ENCODE results near the gene LCNL1. TPM values are rescaled to one million over a fixed set of nuclear protein-coding genes. Genes with fewer than 3 reads are reported as not detected.

Gene LCNL1
- total and polyA plus RNA-seq, 2 experiments from 2014 or later, result 0.36 TPM; not detected in 1

DNA sequence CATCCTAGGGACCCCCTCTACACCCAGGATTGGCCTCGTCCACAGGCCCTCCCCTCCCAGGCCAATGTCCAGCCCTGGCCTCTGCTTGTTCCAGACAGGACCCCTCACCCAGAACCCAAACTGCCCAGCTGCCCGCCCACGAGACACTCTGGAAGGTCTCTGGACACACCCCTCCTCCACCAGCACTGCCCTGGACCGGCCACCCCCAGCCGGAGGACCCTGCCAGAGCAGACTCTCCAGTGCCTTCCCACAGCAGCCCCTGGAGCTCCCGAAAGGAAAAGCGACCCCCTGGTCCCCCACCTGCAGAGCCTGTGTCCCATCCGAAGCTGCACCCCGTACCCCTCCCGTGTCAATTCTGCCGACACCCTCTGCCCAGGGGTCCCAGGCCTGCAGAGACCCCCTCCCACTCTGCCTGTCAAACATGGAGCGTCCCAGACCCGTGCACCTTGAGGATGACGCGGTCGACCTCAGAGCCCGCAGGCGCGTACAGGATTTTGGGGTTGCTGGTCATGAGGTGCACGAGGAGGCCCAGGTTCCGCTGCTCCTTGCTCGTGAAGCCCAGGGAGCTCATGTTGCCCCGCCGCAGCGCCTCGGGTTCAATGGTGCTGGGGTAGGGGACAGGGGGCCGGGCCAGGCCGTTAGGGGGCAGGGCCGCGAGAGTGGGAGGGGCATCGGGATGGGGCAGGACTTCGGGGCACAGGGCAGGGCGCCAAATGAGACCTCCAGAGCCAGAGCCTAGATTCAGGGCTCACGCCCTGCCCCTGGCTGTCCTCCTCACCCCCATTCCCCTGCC, 37.3 kb downstream of the LCNL1 start:
- no peak overlapping the region for H3K4me3 ChIP-seq
- H3K36me3 ChIP-seq, result peaks cover 9% of the 10 kb centered on the region
- DNase-seq (ENCODE audit: low read depth in 1 of 2, low spot score in 1 of 2), result no peak
- H3K27ac ChIP-seq, result no peak overlapping the region
- no peaks in the 10 kb centered on the region for H3K27me3 ChIP-seq
- TF ChIP-seq, protein P1, sequence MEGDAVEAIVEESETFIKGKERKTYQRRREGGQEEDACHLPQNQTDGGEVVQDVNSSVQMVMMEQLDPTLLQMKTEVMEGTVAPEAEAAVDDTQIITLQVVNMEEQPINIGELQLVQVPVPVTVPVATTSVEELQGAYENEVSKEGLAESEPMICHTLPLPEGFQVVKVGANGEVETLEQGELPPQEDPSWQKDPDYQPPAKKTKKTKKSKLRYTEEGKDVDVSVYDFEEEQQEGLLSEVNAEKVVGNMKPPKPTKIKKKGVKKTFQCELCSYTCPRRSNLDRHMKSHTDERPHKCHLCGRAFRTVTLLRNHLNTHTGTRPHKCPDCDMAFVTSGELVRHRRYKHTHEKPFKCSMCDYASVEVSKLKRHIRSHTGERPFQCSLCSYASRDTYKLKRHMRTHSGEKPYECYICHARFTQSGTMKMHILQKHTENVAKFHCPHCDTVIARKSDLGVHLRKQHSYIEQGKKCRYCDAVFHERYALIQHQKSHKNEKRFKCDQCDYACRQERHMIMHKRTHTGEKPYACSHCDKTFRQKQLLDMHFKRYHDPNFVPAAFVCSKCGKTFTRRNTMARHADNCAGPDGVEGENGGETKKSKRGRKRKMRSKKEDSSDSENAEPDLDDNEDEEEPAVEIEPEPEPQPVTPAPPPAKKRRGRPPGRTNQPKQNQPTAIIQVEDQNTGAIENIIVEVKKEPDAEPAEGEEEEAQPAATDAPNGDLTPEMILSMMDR (IDR thresholded peaks at IDR 0.05; ENCODE audit: low read depth, low read length), result no peak
- H3K9me3 ChIP-seq (ENCODE audit: low read depth), result no peaks in the 10 kb centered on the region
- no peaks in the 10 kb centered on the region for H3K4me1 ChIP-seq (ENCODE audit: low read depth)

DNA sequence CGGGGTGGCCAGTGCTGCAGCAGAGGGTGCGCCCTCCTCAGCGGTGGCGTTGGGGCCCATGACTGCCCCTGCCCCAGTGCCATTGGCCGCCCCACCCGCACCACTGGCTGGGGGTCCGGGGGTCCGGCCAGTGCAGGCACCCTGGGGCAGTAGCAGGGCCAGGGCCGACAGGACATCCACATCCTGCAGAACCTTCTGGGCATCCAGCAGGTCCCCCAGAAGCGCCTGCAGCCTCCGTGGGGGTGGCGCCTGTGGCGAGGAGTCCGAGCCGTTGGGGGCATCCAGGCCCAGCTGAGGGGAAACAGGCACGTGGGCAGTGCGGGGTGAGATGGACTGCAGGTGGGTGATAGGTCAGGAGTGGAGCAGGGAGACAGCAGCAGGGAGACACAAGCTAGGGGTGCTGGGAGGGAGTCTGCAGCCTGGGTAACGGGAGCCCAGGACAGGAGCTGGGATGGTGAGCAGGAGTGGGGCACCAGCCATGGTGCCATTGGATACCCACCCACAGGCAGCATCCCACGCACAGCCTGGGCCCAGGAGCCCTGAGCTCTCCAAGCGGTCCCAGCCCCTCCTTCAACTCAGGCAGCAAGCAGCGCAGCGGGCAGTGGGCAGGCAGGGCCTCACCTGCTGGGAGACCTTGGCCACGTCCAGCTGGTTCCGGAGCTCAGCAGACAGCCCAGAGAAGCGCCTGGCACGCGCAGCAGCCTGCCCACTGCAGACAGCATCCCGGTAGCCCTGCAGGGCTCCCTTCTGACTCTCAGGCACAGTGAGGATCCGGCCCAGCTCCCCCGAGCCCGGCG, 38.2 kb downstream of the LCNL1 start:
- H3K9me3 ChIP-seq (ENCODE audit: low read depth), result no peaks in the 10 kb centered on the region
- no peaks in the 10 kb centered on the region for H3K4me1 ChIP-seq (ENCODE audit: low read depth)

DNA sequence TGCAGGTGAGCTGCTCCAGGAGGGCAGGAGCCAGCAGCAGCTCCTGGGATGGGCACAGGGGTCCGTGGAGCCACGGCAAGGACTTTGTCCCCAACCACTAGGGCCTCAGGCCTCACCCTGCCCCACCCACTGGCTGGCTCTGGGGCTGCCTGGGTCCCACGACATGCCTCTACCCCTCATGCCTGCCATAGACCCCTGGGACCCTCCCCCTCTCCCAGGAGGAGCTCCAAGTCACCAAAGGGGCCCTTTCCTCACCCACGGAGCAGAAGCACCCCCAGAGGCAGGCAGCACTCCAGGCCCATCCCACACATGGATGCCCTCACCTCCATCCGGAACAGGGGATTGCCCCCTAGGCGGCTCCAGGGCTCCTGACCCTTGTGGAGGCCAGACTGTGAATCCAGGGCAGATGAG, 38.8 kb downstream of the LCNL1 start:
- Histone ChIP-seq H3K4me1 (ENCODE audit: low read depth) (no peaks in the 10 kb centered on the region), H3K27me3 (no peaks in the 10 kb centered on the region), H3K4me3 (no peak overlapping the region), H3K36me3 (no peaks in the 10 kb centered on the region), H3K9me3 (ENCODE audit: low read depth) (no peaks in the 10 kb centered on the region), H3K27ac (no peak overlapping the region)
- no peak for DNase-seq (ENCODE audit: low read depth in 1 of 2, low spot score in 1 of 2)
- TF ChIP-seq, protein P1 (IDR thresholded peaks at IDR 0.05; ENCODE audit: low read depth, low read length), result no peak

More for the DNA sequence above, 38.2 kb downstream of the LCNL1 start:
- TF ChIP-seq, protein P1 (IDR thresholded peaks at IDR 0.05; ENCODE audit: low read depth, low read length), result no peak
- H3K36me3 ChIP-seq, result peaks cover 2% of the 10 kb centered on the region
- no peak overlapping the region for H3K27ac ChIP-seq
- no peak for DNase-seq (ENCODE audit: low read depth in 1 of 2, low spot score in 1 of 2)
- no peak overlapping the region for H3K4me3 ChIP-seq
- no peaks in the 10 kb centered on the region for H3K27me3 ChIP-seq

DNA sequence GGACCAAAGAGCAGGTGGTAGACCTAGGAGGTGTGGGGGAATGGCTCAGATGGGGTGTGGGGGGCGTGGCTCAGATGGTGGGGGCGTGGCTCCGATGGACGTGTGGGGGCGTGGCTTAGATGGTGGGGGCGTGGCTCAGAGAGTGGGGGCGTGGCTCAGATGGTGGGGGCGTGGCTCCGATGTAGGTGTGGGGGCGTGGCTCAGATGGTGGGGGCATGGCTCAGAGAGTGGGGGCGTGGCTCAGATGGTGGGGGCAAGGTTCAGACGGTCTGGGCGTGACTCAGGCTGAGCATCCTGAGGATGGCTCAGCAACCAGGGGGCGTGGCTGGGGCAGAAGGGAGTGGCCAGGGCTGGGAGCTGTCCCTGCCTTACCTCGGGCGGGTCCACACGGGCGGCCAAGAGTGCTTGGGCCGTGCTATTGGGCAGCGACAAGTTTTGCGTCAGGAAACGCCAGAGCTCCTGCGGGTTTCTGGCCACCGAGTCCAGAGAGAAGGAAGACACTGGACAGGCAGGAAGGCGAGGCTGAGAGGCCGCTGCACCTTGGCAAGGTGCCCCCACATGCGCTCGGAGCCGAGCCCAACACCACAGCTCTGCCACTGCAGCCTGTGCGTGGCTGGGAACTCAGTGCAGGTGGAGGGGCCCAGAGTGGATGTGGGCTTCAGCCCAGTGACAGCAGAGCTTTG, 39.3 kb downstream of the LCNL1 start:
- peak; percentile 13 to 47 for DNase-seq (ENCODE audit: low read depth in 1 of 2, low spot score in 1 of 2)
- Histone ChIP-seq H3K36me3 (no peaks in the 10 kb centered on the region), H3K4me1 (ENCODE audit: low read depth) (peaks cover under 1% of the 10 kb centered on the region), H3K4me3 (no peak overlapping the region), H3K9me3 (ENCODE audit: low read depth) (no peaks in the 10 kb centered on the region), H3K27ac (no peak overlapping the region), H3K27me3 (no peaks in the 10 kb centered on the region)
- TF ChIP-seq, protein P1 (IDR thresholded peaks at IDR 0.05; ENCODE audit: low read depth, low read length), result no peak

DNA sequence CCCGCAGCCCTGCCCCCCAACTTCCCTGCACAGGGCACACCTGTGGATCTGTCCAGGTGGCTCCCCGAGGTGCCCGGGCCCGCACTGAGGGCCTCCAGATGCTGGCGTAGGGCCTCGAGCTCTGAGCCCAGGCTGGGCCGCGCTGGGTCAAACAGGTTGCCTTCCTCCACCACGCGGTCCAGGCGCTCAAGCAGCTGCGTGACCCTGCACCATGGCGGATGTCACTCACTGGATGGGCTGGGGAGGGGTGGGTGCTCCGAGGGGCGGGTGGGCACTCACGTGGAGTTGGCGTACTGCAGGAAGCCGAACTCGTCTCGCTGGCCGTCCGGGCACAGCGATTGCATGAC, 39.8 kb downstream of the LCNL1 start:
- TF ChIP-seq, protein P1 (IDR thresholded peaks at IDR 0.05; ENCODE audit: low read depth, low read length), result no peak
- no peaks in the 10 kb centered on the region for H3K27me3 ChIP-seq
- no peak overlapping the region for H3K4me3 ChIP-seq
- H3K27ac ChIP-seq, result no peak overlapping the region
- H3K4me1 ChIP-seq (ENCODE audit: low read depth), result peaks cover 5% of the 10 kb centered on the region
- no peak for DNase-seq (ENCODE audit: low read depth in 1 of 2, low spot score in 1 of 2)
- H3K36me3 ChIP-seq, result no peaks in the 10 kb centered on the region
- no peaks in the 10 kb centered on the region for H3K9me3 ChIP-seq (ENCODE audit: low read depth)

Data from cardiac muscle cell (in vitro differentiated cells and primary cell).